ENCODE measurements around the gene MIPEP.
A peak's percentile ranks its signal among the peaks of the same experiment; 100 is the strongest.

The MIPEP gene

GRCh38 chr13:23806874-23807526 lies 82.2 kb downstream of the MIPEP start:
- TF ChIP-seq CTCF (IDR thresholded peaks at IDR 0.05; ENCODE audit: borderline replicate concordance, control extremely low read depth, extremely low read depth, insufficient read depth, missing control alignments) = no peak
- no peak for DNase-seq (ENCODE audit: low spot score)
- in situ Hi-C loops (cut with MboI; ENCODE audit: low sequenced_read_pairs, unreplicated experiment) = no loop called here

- in situ Hi-C loops (cut with MboI; ENCODE audit: low sequenced_read_pairs, unreplicated experiment) = no loop called here
- no peak for TF ChIP-seq CTCF (IDR thresholded peaks at IDR 0.05; ENCODE audit: borderline replicate concordance, control extremely low read depth, extremely low read depth, insufficient read depth, missing control alignments)
- DNase-seq (ENCODE audit: low spot score) = no peak
Observed at GRCh38 chr13:23805821-23806220, 83.4 kb downstream of the MIPEP start.

- in situ Hi-C loops (cut with MboI; ENCODE audit: low sequenced_read_pairs, unreplicated experiment) = no loop called here
- TF ChIP-seq CTCF (IDR thresholded peaks at IDR 0.05; ENCODE audit: borderline replicate concordance, control extremely low read depth, extremely low read depth, insufficient read depth, missing control alignments) = no peak
- DNase-seq (ENCODE audit: low spot score) = no peak
Observed at GRCh38 chr13:23805122-23805521, 84.1 kb downstream of the MIPEP start.

- TF ChIP-seq CTCF (IDR thresholded peaks at IDR 0.05; ENCODE audit: borderline replicate concordance, control extremely low read depth, extremely low read depth, insufficient read depth, missing control alignments) = no peak
- DNase-seq (ENCODE audit: low spot score) = no peak
- in situ Hi-C loops (cut with MboI; ENCODE audit: low sequenced_read_pairs, unreplicated experiment) = no loop called here
Observed at GRCh38 chr13:23804166-23804565, 85.0 kb downstream of the MIPEP start.

GRCh38 chr13:23801141-23801540 lies 88.1 kb downstream of the MIPEP start:
- no peak for TF ChIP-seq CTCF (IDR thresholded peaks at IDR 0.05; ENCODE audit: borderline replicate concordance, control extremely low read depth, extremely low read depth, insufficient read depth, missing control alignments)
- in situ Hi-C loops (cut with MboI; ENCODE audit: low sequenced_read_pairs, unreplicated experiment) = no loop called here
- no peak for DNase-seq (ENCODE audit: low spot score)

- peak; percentile 55 for DNase-seq (ENCODE audit: low spot score)
- TF ChIP-seq CTCF (IDR thresholded peaks at IDR 0.05; ENCODE audit: borderline replicate concordance, control extremely low read depth, extremely low read depth, insufficient read depth, missing control alignments) = no peak
- in situ Hi-C loops (cut with MboI; ENCODE audit: low sequenced_read_pairs, unreplicated experiment) = no loop called here
Observed at GRCh38 chr13:23799945-23800344, 89.3 kb downstream of the MIPEP start.

Data from GM13976 (cell line).